Stimulated activated CD8-positive, alpha-beta memory T cell treated with anti-CD3 and anti-CD28 coated beads, Interleukin-12 subunit alpha, Interleukin-12 subunit beta, amount 100 ng/mL, for 24 hours (primary cell): Measurements from ENCODE around the gene C15orf62.

Experiments
- DNase-seq: peaks from one replicate; pipeline ENCODE4 v3.0.0-alpha.2; 2020; ENCODE audit errors: extremely low read depth

C15orf62 gene

GRCh38 chr15:40815042-40815698 is 45.4 kb downstream of the C15orf62 start:
- DNase-seq, result no peak

GRCh38 chr15:40819048-40819447 is 49.3 kb downstream of the C15orf62 start:
- no peak for DNase-seq

DNA sequence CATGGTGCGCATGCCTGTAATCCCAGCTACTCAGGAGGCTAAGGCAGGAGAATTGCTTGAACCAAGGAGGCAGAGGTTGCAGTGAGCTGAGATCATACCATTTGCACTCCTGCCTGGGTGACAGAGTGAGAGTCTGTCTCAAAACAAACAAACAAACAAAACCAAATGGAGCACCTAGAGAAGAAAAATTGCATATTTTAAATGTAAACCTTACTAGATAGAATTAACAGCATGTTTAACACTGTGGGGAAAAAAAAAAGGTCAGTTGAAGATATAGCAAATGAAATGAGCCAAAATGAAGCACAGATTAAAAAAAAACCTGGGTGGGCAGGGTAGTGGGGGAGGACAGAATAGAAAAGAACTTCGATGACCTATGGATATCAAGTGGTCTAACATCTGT is 51.4 kb downstream of the C15orf62 start:
- DNase-seq, result no peak
